GM12874 (cell line): Measurements from ENCODE around the gene ZNF524.

Source experiments
- TF ChIP-seq, protein P1 (sequence below): IDR thresholded peaks from 2 replicates; pipeline ENCODE4 v1.5.1; 2011; ENCODE audit warnings: low read depth, mild to moderate bottlenecking, control low read depth, low read length, moderate library complexity; ENCODE audit not compliant: insufficient read depth

ZNF524 gene, protein sequence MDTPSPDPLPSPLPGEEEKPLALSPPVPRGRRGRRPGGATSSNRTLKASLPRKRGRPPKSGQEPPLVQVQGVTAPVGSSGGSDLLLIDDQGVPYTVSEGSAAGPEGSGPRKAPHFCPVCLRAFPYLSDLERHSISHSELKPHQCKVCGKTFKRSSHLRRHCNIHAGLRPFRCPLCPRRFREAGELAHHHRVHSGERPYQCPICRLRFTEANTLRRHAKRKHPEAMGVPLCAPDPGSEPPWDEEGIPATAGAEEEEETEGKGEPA

DNA sequence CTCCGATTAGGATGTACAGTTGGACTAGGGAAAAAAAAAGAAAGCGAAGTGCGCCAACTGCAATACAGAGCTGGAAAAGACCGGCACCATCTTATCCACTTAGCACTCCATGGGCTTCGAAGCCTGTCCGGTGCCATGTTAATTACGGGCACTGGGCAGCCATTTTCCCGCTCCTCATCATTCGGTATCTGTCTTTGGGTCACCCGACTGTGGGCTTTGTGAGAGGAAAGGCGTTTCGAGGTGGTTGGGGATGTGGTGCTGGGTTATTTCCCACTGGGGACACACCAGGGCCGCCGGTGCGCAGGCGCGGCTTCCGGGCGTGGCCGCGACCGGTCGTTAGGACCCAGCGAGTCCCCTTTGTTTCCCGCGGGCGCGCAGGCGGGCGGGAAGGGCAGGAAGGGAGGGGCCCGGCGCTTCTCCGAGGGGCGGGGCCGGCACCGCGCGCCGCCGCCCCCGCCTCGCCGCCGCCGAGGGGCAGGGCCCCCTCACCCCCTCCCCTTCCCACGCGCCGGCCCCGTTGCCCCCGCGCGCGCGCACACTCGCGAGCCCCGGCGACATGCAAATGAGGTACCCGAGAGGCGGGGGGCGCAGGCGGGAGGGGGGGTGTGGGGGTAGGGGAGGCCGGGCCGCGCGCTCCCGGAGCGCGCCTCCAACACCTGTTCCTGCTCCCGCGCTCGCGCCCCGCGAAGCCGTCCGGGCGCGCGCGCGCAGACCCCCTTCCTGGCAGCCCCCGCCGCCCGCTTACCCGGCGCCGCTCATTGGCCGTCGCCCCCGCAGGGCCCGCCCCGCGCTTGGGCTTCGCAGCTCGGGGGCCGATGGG lies at the start of gene ZNF524:
Gene ZNF524, plus strand, starts transcription at position 447 of the 820 bp plus-strand sequence. CDS start 1,825 bp downstream, outside the sequence.
- TF ChIP-seq, protein P1, sequence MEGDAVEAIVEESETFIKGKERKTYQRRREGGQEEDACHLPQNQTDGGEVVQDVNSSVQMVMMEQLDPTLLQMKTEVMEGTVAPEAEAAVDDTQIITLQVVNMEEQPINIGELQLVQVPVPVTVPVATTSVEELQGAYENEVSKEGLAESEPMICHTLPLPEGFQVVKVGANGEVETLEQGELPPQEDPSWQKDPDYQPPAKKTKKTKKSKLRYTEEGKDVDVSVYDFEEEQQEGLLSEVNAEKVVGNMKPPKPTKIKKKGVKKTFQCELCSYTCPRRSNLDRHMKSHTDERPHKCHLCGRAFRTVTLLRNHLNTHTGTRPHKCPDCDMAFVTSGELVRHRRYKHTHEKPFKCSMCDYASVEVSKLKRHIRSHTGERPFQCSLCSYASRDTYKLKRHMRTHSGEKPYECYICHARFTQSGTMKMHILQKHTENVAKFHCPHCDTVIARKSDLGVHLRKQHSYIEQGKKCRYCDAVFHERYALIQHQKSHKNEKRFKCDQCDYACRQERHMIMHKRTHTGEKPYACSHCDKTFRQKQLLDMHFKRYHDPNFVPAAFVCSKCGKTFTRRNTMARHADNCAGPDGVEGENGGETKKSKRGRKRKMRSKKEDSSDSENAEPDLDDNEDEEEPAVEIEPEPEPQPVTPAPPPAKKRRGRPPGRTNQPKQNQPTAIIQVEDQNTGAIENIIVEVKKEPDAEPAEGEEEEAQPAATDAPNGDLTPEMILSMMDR: no peak

DNA sequence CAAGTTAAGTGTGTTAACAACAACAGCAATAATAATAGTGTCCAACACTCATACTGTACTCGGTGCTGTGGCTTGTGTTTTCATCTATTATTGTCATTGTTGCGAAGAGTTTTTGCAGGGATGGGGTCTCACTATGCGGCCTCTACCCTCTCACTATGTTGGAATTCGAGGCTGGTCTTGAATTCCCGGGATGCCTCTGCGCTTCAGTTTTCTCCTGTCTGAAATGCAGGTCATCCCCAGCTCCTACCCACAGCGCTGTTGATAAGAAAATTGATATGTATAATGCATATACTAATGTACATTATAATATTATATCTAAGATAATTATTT lies 49.8 kb upstream of the ZNF524 start:
- TF ChIP-seq, protein P1: no peak

DNA sequence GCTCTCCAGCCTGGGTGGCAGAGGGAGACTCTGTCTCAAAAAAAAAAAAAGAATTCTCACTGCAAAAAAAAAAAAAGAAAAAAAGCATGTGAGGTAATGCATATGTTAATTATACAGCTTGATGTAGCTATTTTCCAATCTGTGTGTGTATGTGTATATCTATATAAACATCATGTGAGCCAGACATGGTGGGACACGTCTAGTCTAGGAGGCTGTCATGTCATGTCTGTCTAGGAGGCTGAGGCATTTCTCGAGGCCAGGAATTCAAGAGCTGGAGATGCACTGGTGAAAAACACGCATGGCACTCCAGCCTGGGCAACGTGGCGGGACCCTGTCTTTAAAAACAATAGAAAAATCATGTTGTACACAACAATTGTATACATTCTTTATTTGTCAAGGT lies 47.9 kb upstream of the ZNF524 start:
- TF ChIP-seq, protein P1: no peak

DNA sequence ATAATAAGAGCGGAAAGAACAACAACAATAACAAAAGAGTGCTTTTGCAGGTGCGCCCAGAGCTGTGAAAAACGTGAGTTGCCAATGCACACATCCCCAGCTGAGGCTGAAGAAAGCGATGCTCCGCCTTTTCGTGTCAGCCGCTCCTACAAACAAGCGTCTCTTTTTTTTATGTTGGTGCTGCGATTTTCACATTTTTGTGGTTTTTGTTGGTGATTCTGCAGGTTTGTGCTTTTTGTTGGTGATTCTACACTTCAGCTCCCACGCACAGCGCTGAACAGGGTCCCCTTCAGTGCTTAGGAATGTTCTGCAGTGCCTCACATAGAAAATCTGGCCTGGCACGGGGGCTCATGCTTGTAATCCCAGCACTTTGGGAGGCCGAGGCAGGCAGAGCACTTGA lies 47.5 kb upstream of the ZNF524 start:
- TF ChIP-seq, protein P1: no peak

DNA sequence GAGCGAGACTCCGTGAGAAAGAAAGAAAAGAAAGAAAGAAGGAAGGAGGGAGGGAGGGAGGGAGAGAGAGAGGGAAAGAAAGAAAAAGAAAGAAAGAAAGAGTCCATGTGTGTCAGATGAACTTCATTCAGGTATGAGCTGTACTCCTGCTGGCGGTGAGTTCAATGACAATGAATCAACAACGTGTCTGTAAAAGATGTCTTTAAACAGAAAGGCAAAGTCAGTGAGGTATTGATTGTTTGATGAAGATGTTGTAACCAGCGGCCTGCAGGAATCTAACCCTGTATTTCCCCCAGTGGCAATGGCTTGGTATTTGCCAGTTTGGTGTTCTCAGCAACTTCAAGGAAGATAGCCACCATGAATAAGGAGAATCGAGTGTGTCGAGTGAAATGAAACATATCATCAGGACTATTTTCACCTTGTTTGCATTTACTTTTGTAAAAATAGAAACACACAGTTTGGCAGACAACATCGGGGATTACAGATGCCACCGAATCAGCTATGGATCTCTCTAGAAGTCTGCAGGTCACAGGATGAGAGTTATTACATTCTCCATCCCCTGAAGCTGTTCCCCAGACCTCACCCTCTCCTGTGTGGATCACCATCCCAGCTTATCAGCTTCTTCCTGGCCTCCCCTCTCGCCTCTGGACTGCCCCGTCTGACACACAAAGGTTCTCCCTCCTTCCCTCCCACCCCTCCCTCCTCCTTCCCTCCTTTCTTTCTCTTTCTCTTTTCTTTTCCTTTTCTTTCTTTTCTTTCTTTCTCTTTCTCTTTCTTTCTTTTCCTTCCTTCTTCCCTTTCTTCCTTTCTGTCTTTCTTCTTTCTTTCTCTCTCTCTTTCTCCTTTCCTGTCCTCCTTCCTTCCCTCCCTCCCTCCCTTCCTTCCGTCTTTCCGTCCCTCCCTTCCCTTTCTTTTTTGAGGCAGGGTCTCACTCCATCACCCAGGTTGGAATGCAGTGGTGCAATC lies 46.6 kb upstream of the ZNF524 start:
- TF ChIP-seq, protein P1: no peak

DNA sequence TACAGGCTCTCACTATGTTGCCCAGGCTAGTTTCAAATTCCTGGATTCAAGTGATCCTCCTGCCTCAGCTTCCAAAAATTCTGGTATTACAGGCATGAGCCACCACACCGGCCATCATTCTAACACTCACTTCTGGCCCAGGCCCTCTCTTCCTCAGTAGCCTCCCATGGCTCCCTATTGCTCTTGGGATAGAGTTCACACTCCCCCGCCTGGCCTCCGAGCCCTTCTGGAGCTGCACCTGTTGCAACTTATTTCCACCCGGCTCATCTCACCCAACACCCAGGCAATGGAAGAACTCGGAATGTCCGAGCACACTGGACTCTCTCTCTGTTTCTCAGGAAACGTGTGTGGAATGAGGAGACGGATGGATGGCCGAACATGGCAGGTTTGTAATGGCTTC lies 45.8 kb upstream of the ZNF524 start:
- TF ChIP-seq, protein P1: no peak

DNA sequence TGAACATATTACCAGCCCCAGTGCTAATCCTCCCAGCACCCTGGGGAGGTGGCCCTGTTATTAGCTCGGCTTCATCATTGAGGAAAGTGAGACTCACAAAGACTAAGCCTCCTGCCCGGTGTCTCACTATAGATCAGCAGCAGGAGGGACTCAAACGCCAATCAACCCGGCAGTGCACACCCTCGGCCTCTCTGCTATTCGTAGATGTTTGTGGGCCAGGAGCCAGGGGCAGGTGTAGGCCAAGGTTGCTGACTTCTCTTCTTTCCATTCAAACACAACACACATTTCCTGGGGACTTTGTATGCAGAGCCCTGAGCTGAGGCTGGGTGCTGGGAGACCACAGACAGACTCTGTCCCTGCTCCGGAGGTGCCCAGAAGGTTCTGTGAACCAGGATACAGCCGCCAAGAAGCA lies 45.3 kb upstream of the ZNF524 start:
- TF ChIP-seq, protein P1: no peak
